Measurements from ENCODE around the gene EHD3. TPM values are rescaled to one million over a fixed set of nuclear protein-coding genes. Genes with fewer than 3 reads are reported as not detected.

EHD3 gene
- total RNA-seq, 4 donors from 2014 or later = 0.98 to 5.1 (median 3.2) TPM

DNA sequence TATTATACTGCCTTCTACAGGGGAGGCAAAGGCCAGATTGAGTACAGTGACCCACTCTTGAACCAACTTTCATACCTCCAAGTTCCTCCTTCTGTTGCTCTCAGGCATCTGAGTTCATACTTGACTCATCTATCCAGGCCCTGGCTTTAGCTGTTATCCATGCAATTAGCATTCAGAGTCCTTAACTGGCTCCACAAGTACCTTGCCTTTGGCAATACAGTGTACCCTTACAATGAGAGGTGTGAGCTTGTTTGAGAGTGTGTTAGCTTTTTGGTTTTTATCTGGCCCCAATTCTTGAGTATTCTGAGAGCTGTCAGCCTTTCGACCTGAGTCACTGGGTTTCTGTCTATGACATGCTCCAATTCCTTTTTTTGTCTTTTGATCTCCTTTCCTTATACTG is 60.2 kb downstream of the EHD3 start:
- TF ChIP-seq, protein P1, sequence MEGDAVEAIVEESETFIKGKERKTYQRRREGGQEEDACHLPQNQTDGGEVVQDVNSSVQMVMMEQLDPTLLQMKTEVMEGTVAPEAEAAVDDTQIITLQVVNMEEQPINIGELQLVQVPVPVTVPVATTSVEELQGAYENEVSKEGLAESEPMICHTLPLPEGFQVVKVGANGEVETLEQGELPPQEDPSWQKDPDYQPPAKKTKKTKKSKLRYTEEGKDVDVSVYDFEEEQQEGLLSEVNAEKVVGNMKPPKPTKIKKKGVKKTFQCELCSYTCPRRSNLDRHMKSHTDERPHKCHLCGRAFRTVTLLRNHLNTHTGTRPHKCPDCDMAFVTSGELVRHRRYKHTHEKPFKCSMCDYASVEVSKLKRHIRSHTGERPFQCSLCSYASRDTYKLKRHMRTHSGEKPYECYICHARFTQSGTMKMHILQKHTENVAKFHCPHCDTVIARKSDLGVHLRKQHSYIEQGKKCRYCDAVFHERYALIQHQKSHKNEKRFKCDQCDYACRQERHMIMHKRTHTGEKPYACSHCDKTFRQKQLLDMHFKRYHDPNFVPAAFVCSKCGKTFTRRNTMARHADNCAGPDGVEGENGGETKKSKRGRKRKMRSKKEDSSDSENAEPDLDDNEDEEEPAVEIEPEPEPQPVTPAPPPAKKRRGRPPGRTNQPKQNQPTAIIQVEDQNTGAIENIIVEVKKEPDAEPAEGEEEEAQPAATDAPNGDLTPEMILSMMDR (IDR thresholded peaks at IDR 0.05; ENCODE audit: low read depth) = no peak

DNA sequence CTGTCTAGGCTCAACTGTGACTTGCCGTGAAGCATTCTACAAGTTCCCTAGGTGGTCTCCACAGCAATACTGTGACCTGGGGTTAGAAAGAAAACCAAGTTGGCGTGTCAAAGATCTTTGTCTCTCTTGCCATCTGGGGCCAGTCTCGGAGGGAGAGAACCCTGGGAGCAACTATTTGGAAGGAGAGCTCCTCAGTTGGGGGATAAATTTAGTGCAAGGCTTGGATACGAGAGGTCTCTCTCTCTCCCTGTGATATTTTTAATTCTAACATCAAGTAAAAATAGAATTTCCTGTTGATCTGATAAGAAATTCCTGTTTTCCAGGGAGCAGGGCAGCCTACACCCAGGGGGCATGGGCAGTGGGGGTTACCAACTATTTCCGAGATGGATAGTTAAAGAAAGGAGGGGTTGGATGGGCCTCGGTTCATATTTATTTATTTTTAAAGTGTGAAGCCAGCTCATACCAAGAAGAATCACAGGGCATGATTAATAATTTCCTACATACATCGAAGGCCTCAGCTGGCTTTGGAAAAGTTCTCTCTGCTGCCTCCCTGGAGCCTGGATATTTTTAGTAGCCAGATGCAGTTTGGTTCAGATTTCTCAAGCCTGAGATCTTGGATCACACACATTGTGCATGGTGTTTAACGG is 62.8 kb downstream of the EHD3 start:
- TF ChIP-seq, protein P1 (IDR thresholded peaks at IDR 0.05; ENCODE audit: low read depth) = no peak

DNA sequence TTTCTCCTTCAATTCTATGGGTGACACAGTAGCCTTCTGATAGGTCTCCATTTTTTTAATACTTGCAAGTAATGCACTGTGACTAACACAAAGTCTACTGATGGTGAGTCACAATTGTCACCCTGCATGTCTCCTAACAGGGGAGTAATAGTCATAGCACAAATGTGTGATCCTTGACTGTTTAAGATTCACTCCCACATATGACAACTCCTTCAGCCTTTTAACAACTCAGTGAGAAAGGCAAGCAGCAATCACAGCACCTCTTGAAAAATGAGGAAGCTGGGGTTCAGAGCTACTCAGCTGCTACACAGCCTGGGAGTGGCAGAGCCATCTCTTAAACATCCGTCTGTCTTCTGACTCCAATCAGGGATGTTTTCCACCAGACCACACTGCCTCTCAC is 63.8 kb downstream of the EHD3 start:
- TF ChIP-seq, protein P1 (IDR thresholded peaks at IDR 0.05; ENCODE audit: low read depth) = no peak

DNA sequence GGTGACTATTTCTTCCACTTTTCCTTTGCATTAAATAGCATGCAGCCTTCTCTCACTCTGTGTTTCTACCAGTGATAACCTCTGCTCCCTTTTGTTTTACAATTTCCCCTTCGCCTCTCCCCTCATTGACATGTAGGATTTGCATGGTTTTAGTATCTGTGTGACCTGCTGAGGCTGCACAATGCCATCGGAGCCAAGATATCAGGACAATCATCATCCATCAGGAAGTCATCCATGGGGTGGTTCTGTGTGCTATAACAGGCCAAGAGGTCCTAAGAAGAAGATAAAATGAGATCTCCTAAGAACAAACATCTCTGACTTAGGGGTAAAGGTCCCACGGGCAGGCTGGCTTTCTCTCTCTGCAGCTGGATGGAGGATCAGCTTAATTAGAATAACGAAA is 65.6 kb downstream of the EHD3 start:
- TF ChIP-seq, protein P1 (IDR thresholded peaks at IDR 0.05; ENCODE audit: low read depth) = no peak

DNA sequence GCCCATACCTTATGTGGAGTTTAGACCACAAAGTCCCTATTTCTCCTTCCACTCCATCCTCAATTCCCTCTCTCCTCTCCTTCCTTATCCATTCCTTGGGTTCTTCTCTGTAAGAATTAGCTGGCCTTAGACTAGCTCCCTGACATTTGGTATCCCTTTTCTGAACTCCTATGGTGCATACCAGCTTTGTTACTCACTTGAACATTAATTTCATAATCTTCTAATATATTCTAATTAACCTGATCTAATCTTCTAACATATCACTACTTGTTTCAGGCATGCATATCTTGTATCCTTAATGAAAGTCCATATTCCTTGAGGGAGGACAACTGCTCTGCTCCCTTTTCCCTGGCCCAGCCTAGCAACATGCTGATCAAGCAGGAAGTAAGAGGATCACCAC is 66.4 kb downstream of the EHD3 start:
- TF ChIP-seq, protein P1 (IDR thresholded peaks at IDR 0.05; ENCODE audit: low read depth) = no peak

DNA sequence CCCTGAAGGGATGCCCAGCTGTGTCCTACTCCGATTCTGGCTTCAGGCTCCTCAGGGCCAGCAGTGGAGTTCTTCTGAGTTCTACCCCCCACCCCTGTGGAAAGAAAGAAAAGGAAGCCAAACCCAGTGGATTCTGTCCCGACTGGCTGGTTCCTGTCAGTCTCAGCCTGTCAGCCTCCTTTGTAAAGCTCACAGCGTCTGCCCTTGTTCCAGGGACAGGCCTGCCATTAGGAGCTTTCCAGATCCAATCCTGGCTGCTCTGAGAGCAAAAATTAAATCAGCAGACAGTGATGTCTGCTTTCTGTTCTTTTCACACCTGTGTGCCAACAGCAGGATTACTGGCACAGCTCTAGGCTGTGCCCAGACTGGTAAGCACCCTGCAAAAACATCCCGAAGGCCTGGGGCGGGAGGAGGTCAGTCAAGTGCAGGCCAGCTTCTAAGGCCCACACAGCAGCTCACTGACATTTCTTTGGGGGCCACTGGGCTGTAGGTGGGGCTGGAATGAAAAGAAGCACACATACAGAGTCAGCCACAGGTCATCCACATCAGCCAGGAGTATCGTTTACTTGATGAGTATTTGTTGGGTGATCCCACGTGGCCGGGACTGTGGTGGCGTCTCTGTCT is 69.1 kb downstream of the EHD3 start:
- TF ChIP-seq, protein P1 (IDR thresholded peaks at IDR 0.05; ENCODE audit: low read depth) = no peak

DNA sequence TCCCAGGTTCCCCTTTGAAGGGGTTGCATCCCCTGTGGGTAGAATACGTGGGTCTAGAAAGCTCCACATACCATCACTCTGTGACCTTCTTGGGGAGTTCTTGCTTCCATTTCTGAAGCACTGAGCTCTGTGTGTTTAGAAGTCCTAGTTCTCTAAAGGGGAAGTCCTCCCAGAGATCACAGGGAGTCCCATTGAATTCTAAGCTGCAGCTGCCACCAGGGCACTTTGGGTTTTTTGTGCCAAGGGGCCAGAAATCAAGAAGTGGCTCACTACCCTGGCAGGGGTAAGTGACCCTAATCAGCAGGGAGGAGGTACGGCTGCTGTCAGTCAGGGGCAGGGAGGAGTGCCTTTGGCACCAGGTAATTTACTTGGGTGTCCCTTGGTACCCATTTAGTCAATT is 70.9 kb downstream of the EHD3 start:
- TF ChIP-seq, protein P1 (IDR thresholded peaks at IDR 0.05; ENCODE audit: low read depth) = no peak
